K562 (cell line): ENCODE measurements around the gene DHX29. TPM values are rescaled to one million over a fixed set of nuclear protein-coding genes. Genes with fewer than 3 reads are reported as not detected.

Experiments used
- ATAC-seq: fragments of 200-7000 bp; cut with Tn5 transposase; 3 replicates; pipeline ENCODE4 v1.9.1; 2020; ENCODE audit warnings: moderate library complexity
- BruUV-seq: library from RNA; stranded (reverse); fragments of 400-500 nt; replicated peaks from 2 replicates; lab custom pipeline; 2021; lab: Mats Ljungman, UMichigan
- CTCF ChIA-PET: fragments of 300-600 bp; formaldehyde crosslinking; extraction: SDS; loops from one replicate; lab custom pipeline; 2021; ENCODE audit warnings: low intra/inter-chr PET ratio; lab: Yijun Ruan, JAX
- POLR2A ChIA-PET: fragments of 300-600, 350-650 bp; sonication (Branson Sonifier 250); formaldehyde crosslinking; extraction: SDS; loops from one replicate; lab custom pipeline; 2021; ENCODE audit warnings: antibody characterized with exemption, inconsistent platforms; lab: Yijun Ruan, JAX
- DNase-seq, 4 experiments: peaks; one replicate each; pipeline versions ENCODE4 v3.0.0 to v3.0.0-alpha.2; 2011 to 2018; ENCODE audit warnings: low spot score in 3 of 4, mixed read lengths in 3 of 4; ENCODE audit errors: extremely low read depth in 1 of 4
- FAIRE-seq: peaks from 2 replicates; lab custom pipeline; 2011; peaks lifted over from hg19 to GRCh38; lab: Jason Lieb, UNC
- H2AFZ ChIP-seq: 2 replicates; pipeline ENCODE4 v1.6.0; 2011; ENCODE audit warnings: low read depth, low read length, control low read depth, inconsistent platforms
- H3K27ac ChIP-seq: fragments of 200-600 bp; 3 replicates; pipeline ENCODE4 v1.8.0; 2011; ENCODE audit warnings: low read depth, mild to moderate bottlenecking, control low read depth, inconsistent platforms, low read length, moderate library complexity, mixed read lengths; ENCODE audit errors: extremely low read depth
- H3K27me3 ChIP-seq, 2 experiments: fragments of 300-600 bp in 1 of 2; 2 replicates in 1 of 2; 3 replicates in 1 of 2; pipeline versions ENCODE4 v1.6.0 to v1.8.0; 2011; ENCODE audit warnings: inconsistent platforms in 2 of 2, low read length in 2 of 2, mild to moderate bottlenecking in 1 of 2, mixed read lengths in 1 of 2, moderate library complexity in 1 of 2; ENCODE audit not compliant: control insufficient read depth in 2 of 2, insufficient read depth in 2 of 2
- H3K36me3 ChIP-seq: fragments of 300-600 bp; 3 replicates; pipeline ENCODE4 v1.8.0; 2011; ENCODE audit warnings: mild to moderate bottlenecking, low read length, inconsistent platforms; ENCODE audit not compliant: control insufficient read depth, insufficient read depth
- H3K4me1 ChIP-seq, 2 experiments: fragments of 200-600 bp in 1 of 2; replicated peaks in 1 of 2; 2 replicates in 1 of 2; 3 replicates in 1 of 2; pipeline versions ENCODE4 v1.5.1 to v1.8.0; 2011; ENCODE audit warnings: inconsistent platforms in 2 of 2, low read length in 2 of 2, mild to moderate bottlenecking in 1 of 2, mixed read lengths in 1 of 2, moderate library complexity in 1 of 2; ENCODE audit not compliant: control insufficient read depth in 2 of 2, insufficient read depth in 2 of 2
- H3K4me2 ChIP-seq: 2 replicates; pipeline ENCODE4 v1.6.1; 2011; ENCODE audit warnings: low read length, control low read depth, inconsistent platforms, mixed read lengths; ENCODE audit not compliant: insufficient read depth
- H3K4me3 ChIP-seq: fragments of 200-600 bp; sonication (generic), shearing (Covaris generic); 2 replicates; pipeline ENCODE4 v1.5.1; 2016; ENCODE audit warnings: control low read depth, inconsistent platforms
- H3K79me2 ChIP-seq: fragments of 200-600 bp; 3 replicates; pipeline ENCODE4 v1.8.0; 2011; ENCODE audit warnings: low read length, inconsistent platforms; ENCODE audit not compliant: control insufficient read depth, insufficient read depth
- H3K9ac ChIP-seq, 2 experiments: 2 replicates each; pipeline versions ENCODE4 v1.6.0 to v1.6.1; 2011; ENCODE audit warnings: low read depth in 2 of 2, low read length in 2 of 2, control low read depth in 1 of 2, inconsistent platforms in 1 of 2, mild to moderate bottlenecking in 1 of 2, mixed read lengths in 1 of 2; ENCODE audit not compliant: insufficient read depth in 1 of 2
- H3K9me1 ChIP-seq: one replicate; pipeline ENCODE4 v1.6.0; 2011; ENCODE audit warnings: inconsistent platforms, mild to moderate bottlenecking, low read length, moderate library complexity; ENCODE audit not compliant: control insufficient read depth, insufficient read depth
- H3K9me3 ChIP-seq: replicated peaks from 2 replicates; pipeline ENCODE4 v1.5.1; 2011; ENCODE audit warnings: low read depth, low read length, inconsistent platforms; ENCODE audit not compliant: control insufficient read depth, insufficient read depth
- H4K20me1 ChIP-seq: replicated peaks from 2 replicates; pipeline ENCODE4 v1.6.1; 2011; ENCODE audit warnings: low read length, inconsistent platforms, mixed read lengths; ENCODE audit not compliant: control insufficient read depth, insufficient read depth
- ATF1 ChIP-seq, 2 experiments: fragments of 450-650 bp in 1 of 2; IDR thresholded peaks; 2 replicates each; pipeline ENCODE4 v1.6.1; 2016; ENCODE audit warnings: missing compliant biosample characterization in 1 of 2, missing genetic modification characterization in 1 of 2
- HES1 ChIP-seq: fragments of 450-650 bp; IDR thresholded peaks from 2 replicates; pipeline ENCODE4 v1.6.1; 2016; ENCODE audit warnings: low read depth, mild to moderate bottlenecking, moderate library complexity
- HSF4 ChIP-seq: fragments of 250-450 bp; sonication (Bioruptor Pico); IDR thresholded peaks from 2 replicates; pipeline ENCODE4 v2.1.2; 2022; ENCODE audit warnings: mild to moderate bottlenecking, moderate library complexity, borderline replicate concordance
- PTRF ChIP-seq: fragments of 450-650 bp; IDR thresholded peaks from 2 replicates; pipeline ENCODE4 v1.6.1; 2016; ENCODE audit warnings: mild to moderate bottlenecking, missing genetic modification characterization, missing compliant biosample characterization
- RFX1 ChIP-seq: fragments of 450-650 bp; IDR thresholded peaks from 2 replicates; pipeline ENCODE4 v1.6.1; 2016; ENCODE audit warnings: mild to moderate bottlenecking, moderate library complexity
- TCF7 ChIP-seq: sonication (generic); IDR thresholded peaks from 2 replicates; pipeline ENCODE4 v1.6.1; 2016; ENCODE audit warnings: antibody characterized with exemption, borderline replicate concordance
- ZBTB11 ChIP-seq, 3 experiments: fragments of 200-800 bp in 1 of 3; fragments of 250-450 bp in 1 of 3; fragments of 450-650 bp in 1 of 3; sonication (Bioruptor Pico) in 1 of 3; sonication (Bioruptor generic) in 1 of 3; formaldehyde crosslinking in 1 of 3; IDR thresholded peaks; 2 replicates each; pipeline versions ENCODE4 v1.6.1 to v1.8.0; 2016 to 2022; ENCODE audit warnings: mild to moderate bottlenecking in 2 of 3, missing genetic modification characterization in 2 of 3, missing compliant biosample characterization in 1 of 3, moderate library complexity in 1 of 3
- ZFP36 ChIP-seq: fragments of 150-350 bp; IDR thresholded peaks from 2 replicates; pipeline ENCODE4 v1.6.1; 2018; ENCODE audit warnings: low read length, low read depth; ENCODE audit not compliant: partially characterized antibody
- ZNF140 ChIP-seq: fragments of 250-450 bp; sonication (Bioruptor Pico); IDR thresholded peaks from 2 replicates; pipeline ENCODE4 v1.8.0; 2021; ENCODE audit warnings: moderate library complexity, mild to moderate bottlenecking, inconsistent platforms
- ZNF444 ChIP-seq: fragments of 250-450 bp; sonication (Bioruptor Pico); IDR thresholded peaks from 2 replicates; pipeline ENCODE4 v1.4.0; 2020; ENCODE audit warnings: mild to moderate bottlenecking, moderate library complexity
- WGBS: fragments of 100-300 bp; shearing (Covaris generic); methylation state at CpG from one replicate; pipeline ENCODE4 v1.1.6; 2016; ENCODE audit warnings: low coverage, mixed read lengths; ENCODE audit not compliant: insufficient coverage; ENCODE audit errors: missing lambda C conversion rate; 5-methylcytosine and 5-hydroxymethylcytosine counted together
- in situ Hi-C: fragments of 300-500 bp; cut with MboI; formaldehyde crosslinking; loops from 4 replicates; pipeline ENCODE4 v1.15.0; 2018; ENCODE audit warnings: inconsistent platforms, mixed read lengths
- intact Hi-C: fragments of 100-400 bp; cut with micrococcal nuclease; formaldehyde crosslinking; loops from 2 replicates; pipeline ENCODE4 v1.14.2; 2022
- polyA plus RNA-seq, 8 experiments: library from polyadenylated mRNA; depleted of rRNA in 4 of 8; stranded (reverse) in 5 of 8; unstranded in 3 of 8; fragments of >200 nt; fragmentation: Nextera tagmentation in 2 of 8; fragmentation: Illumina TruSeq in 1 of 8; extraction: Ambion mirVana in 2 of 8; extraction: Trizol in 1 of 8; gene quantifications; 2 replicates each; pipeline versions ENCODE4 v1.2.1 to v1.2.3, GENCODE V29; 2011 to 2014; ENCODE audit warnings: inconsistent platforms in 1 of 8, missing spikeins in 1 of 8
- total RNA-seq, 7 experiments: library from RNA; depleted of rRNA in 6 of 7; stranded (reverse); fragments of >200 nt in 6 of 7; fragmentation: Illumina TruSeq in 2 of 7; extraction: Trizol in 2 of 7; gene quantifications; 2 replicates each; pipeline versions ENCODE4 v1.2.1 to v1.2.3, GENCODE V29; 2011 to 2021; ENCODE audit warnings: low replicate concordance in 1 of 7
- TF ChIP-seq, protein P1 (sequence below): IDR thresholded peaks from 2 replicates; pipeline ENCODE4 v1.6.1; 2016; ENCODE audit warnings: missing genetic modification characterization, missing compliant biosample characterization
- TF ChIP-seq, protein P2 (sequence below): sonication (generic); formaldehyde crosslinking; IDR thresholded peaks from 2 replicates; pipeline ENCODE4 v1.8.1; 2023; ENCODE audit warnings: mild to moderate bottlenecking, missing genetic modification reagents
- TF ChIP-seq, protein P3 (sequence below): sonication (generic); formaldehyde crosslinking; IDR thresholded peaks from 2 replicates; pipeline ENCODE4 v1.8.0; 2022; ENCODE audit warnings: mild to moderate bottlenecking, missing genetic modification reagents

Gene DHX29
- total and polyA plus RNA-seq, 9 of the 15 experiments (the other 6 are each of a cell fraction or from before 2014, with no cell fraction given), result 7.5 to 42.1 (median 25.0) TPM

- Histone ChIP-seq H3K27ac (no peak overlapping the region), H3K4me3 (no peak overlapping the region), H3K36me3 (peaks cover 83% of the 10 kb centered on the region), H3K9me3 (no peaks in the 10 kb centered on the region), H4K20me1 (no peaks in the 10 kb centered on the region), H2AFZ (no peak overlapping the region), H3K9me1 (no peaks in the 10 kb centered on the region), H3K9ac (no peak overlapping the region), H3K27me3 (no peaks in the 10 kb centered on the region), H3K4me1 (no peaks in the 10 kb centered on the region), H3K4me2 (no peak overlapping the region), H3K79me2 (no peaks in the 10 kb centered on the region)
- ChIA-PET CTCF (no interaction called here), POLR2A (no interaction called here)
- no peak for DNase-seq
- no peak for FAIRE-seq
- intact Hi-C loops, result no loop called here
- 94% methylated on average over 4 of the region's 4 CpGs for WGBS
- BruUV-seq, result no TSS peak
- in situ Hi-C loops, result no loop called here
- ATAC-seq, result no peak
- TF ChIP-seq ZNF140 (no peak), ZBTB11 (CRISPR knock-in tag; IDR thresholded peaks at IDR 0.05) (no peak), ZNF444 (CRISPR knock-in tag) (no peak), HES1 (no peak), HSF4 (CRISPR knock-in tag) (no peak), TCF7 (no peak), PTRF (tag) (no peak), RFX1 (no peak), ATF1 (CRISPR knock-in tag; IDR thresholded peaks at IDR 0.05) (no peak), ATF1 (tag; IDR thresholded peaks at IDR 0.05) (no peak), ZFP36 (no peak)
- TF ChIP-seq, protein P1, sequence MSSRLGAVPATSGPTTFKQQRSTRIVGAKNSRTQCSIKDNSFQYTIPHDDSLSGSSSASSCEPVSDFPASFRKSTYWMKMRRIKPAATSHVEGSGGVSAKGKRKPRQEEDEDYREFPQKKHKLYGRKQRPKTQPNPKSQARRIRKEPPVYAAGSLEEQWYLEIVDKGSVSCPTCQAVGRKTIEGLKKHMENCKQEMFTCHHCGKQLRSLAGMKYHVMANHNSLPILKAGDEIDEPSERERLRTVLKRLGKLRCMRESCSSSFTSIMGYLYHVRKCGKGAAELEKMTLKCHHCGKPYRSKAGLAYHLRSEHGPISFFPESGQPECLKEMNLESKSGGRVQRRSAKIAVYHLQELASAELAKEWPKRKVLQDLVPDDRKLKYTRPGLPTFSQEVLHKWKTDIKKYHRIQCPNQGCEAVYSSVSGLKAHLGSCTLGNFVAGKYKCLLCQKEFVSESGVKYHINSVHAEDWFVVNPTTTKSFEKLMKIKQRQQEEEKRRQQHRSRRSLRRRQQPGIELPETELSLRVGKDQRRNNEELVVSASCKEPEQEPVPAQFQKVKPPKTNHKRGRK (tag), result no peak
- TF ChIP-seq, protein P2, sequence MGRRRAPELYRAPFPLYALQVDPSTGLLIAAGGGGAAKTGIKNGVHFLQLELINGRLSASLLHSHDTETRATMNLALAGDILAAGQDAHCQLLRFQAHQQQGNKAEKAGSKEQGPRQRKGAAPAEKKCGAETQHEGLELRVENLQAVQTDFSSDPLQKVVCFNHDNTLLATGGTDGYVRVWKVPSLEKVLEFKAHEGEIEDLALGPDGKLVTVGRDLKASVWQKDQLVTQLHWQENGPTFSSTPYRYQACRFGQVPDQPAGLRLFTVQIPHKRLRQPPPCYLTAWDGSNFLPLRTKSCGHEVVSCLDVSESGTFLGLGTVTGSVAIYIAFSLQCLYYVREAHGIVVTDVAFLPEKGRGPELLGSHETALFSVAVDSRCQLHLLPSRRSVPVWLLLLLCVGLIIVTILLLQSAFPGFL (CRISPR knock-in tag), result no peak
- TF ChIP-seq, protein P3, sequence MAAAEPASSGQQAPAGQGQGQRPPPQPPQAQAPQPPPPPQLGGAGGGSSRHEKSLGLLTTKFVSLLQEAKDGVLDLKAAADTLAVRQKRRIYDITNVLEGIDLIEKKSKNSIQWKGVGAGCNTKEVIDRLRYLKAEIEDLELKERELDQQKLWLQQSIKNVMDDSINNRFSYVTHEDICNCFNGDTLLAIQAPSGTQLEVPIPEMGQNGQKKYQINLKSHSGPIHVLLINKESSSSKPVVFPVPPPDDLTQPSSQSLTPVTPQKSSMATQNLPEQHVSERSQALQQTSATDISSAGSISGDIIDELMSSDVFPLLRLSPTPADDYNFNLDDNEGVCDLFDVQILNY, result no peak
Observed at GRCh38 chr5:55278778-55279177, 28.7 kb downstream of the DHX29 start.
